GM03348 (cell line): Measurements from ENCODE around the gene DOCK11.
"Not testable (repeated sequence)": the region's sequence is repeated elsewhere in the genome, so short reads cannot be mapped to it uniquely, and the experiment has no call there.

Experiments
- DNase-seq: peaks from one replicate; pipeline ENCODE4 v3.0.0; 2012; ENCODE audit warnings: low spot score

DOCK11 gene

DNA sequence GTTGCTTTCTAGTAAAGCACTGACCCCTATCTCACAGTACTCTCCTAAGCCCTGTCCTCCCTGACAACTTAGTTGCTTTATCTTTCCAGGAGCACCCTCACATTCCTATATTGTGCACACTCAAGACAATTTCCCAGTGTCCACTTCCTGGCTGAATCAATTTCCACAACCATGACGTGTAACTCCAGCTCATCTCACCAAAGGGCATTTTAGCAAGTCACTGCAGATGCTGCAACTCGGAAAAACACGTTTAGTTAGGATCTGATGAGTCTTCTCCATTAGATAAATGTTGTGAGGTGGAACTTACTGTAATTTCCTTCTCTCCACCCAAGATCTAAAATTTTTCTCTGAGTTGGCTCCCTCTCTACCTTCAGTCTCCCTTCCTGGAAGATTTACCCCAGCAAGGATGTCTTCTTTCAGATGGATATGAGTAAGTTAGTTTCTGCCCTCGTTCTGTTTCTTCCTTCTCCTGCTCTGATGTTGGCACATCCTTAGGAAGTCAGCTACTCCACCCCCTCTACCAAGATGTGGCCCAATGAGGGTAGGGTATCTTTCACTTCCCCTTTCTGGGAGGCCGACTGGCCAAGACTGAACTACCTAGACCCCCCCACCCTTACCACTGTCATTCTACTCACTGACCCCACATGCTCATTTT, 203.0 kb downstream of the DOCK11 start:
- no peak for DNase-seq

GRCh38 chrX:118702741-118703140, 207.1 kb downstream of the DOCK11 start:
- no peak for DNase-seq

DNA sequence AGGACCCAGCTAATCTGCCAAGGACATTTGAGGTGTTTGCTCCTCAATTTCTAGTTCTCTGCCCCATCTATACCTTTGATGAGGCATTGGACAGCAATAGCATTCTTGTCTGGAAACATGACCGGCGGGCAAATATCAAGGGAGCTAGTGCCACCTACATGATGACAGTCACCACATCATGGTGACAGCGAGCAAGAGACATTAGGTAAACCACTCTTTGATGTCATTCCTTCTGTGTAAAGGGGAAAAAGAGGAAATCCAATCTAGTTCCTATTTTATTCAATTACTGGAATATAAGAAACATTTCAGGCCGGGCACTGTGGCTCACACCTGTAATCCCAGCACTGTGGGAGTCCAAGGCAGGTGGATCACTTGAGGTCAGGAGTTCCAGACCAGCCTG, 211.1 kb downstream of the DOCK11 start:
- DNase-seq, result no peak

DNA sequence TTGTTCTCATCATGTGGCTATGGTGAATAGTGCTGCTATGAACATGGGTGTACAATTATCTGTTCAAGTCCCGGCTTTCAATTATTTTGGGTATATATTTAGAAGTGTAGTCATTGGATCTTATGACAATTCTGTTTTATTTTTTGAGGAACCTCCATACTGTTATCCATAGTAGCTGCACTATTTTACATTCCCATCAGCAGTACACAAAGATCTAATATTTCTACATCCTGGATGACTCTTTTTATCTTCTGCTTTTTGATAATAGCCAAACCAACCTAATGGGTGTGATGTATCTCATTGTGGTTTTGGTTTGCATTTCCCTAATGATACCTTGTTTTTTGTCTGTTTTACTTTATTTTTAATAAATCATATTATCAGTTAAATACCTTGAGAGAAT, 218.9 kb downstream of the DOCK11 start:
- DNase-seq, result no peak

GRCh38 chrX:118715917-118716316, 220.3 kb downstream of the DOCK11 start:
- DNase-seq, result not testable (repeated sequence)

DNA sequence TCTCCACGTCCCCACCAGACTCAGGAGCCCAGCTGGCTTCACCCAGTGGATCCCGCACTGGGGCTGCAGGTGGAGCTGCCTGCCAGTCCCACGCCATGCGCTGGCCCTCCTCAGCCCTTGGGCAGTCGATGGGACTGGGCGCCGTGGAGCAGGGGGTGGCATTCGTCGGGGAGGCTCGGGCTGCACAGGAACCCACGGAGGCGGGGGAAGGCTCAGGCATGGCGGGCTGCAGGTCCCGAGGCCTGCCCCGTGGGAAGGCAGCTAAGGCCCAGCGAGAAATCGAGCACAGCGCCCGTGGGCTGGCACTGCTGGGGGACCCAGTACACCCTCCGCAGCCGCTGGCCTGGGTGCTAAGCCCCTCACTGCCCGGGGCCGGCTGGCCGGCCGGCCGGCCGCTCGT, 221.2 kb downstream of the DOCK11 start:
- DNase-seq, result not testable (repeated sequence)

DNA sequence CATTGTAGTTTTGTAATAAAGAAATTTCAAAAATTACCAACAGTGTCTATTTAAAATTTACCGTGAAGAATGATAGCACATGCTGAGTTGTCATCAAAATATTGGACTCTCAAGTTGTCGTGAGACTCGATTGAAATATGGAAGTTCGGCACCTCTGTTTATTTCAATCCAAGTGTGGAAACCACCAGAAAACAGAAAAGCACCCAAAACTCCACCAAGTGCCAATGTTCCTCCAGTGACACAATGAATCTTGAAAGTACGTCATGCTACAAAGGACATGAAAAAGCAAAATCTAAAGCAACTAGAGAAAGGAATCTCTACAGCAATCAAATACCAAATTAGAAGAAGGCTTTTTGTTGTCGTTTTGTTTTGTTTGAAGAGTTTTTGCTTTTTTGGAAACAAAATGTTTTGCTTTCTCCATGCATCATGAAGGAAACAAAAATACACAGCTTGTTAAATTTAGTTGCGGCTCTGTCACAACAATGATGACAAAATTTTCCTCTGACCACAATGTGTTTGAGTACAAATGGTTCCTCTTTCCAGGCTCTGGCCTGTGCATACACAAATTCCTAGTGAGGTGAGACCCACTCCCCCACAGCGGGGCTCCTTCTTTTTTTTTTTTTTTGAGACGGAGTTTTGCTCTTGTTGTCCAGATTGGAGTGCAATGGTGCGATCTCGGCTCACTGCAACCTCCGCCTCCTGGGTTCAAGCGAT, 222.2 kb downstream of the DOCK11 start:
- DNase-seq, result no peak

DNA sequence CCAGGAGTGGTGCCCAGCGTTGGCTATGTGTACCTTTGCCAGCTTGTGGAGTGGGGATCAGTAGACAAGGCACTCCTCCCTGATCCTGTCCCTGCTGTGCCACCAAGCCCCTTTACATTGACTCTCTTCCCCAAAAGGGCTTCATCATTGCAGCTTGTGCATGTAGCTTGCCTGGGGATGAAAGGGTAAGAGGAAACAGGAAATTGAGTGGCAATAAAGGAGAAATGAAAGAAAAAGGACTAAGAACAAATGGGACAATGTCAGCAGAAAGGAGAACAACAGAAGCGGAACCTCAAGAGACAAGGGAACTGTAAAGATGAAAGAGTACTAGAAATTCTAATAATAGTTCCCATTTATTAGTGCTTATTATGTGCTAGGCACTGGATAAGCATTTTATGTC, 223.1 kb downstream of the DOCK11 start:
- no peak for DNase-seq

DNA sequence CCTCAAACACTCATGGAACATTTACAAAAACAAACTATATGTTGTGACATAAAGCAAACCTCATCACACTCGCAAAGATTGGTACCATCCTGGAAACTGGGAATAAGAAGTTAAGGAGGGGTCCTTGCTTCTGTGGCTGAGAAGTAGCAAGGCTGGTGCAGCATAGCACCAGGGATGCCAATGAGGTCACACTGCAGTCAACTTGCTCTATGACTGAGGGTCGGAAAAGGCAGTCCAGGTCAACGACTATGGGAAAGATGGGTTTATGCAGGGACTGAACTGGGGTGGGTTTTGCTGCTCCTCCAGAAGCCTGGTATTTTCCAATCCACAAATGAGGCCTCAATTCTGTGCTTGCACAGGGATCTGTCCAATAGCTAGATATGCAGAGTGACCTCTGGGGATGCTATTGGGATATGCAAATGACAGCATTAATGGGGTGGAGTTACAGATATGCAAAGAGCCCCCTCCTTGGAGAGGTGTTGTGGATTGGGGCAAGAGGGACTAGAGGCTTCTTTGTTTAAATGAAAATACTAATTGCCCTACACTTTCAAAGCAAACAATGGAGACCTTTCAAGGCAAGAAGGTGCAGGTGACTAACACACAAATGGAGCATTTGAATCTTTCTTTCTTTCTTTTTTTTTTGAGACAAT, 224.6 kb downstream of the DOCK11 start:
- no peak for DNase-seq

DNA sequence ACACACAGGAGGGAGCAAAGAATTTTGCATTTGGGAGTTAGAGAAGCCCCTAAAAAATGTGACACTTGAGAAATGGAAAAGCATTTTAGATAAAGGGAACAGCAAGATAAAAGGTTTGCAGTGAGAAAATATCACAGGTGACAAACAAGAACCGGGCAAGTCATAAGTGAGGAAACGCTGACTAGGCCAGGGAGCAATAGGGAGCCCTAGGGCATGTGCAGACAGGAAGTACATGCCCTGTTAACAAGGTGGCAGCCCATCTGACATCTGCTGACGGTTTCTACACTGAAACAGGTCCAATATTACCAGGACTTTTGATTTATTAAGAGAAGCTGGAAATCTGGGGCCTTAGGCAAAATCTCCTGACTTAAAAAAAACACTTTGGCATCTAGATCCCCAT, 227.8 kb downstream of the DOCK11 start:
- no peak for DNase-seq

- no peak for DNase-seq
These were observed 228.8 kb downstream of the DOCK11 start for GRCh38 chrX:118724365-118724764.

DNA sequence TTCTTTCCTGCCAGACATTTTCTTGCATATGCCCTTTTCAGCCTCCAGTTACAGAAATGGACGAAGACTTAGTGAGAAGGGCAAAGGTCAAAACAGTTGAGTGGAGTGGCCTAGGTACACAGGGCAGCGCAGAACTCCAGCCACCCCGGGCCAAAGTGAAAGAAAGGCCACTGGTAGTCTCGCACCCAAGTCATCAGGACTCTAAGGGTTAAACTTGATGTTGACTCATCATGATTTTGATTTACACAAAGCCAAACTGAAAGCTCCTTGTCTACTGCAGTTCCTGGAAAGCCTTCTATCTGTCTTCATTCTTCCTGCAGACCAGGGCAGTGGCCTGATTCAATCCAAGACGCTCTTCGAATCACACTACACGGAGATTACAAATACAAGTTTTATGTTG, 229.2 kb downstream of the DOCK11 start:
- peak; percentile 11 for DNase-seq

DNA sequence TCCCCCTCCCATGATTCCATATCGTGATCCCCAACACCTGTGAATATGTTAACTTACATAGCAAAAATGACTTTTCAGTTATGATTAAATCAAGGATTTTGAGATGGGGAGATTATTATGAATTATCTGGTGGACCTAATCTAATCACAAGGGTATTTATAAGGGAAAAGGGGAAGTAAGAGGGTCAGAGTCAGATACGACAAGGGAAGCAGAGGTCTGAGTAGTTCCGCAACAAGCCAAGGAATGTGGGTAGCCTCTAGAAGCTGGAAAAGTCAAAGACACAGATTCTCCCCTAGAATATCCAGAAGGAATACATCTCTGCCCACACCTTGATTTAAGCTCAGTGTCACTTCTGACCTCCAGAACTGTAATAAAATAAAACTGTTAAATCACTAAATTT, 230.8 kb downstream of the DOCK11 start:
- no peak for DNase-seq

- peak; percentile 91 for DNase-seq
These were observed 231.5 kb downstream of the DOCK11 start, which contains the start of gene IL13RA1 for GRCh38 chrX:118726887-118727685. TSS of gene IL13RA1 (plus strand) at chrX:118727606. CDS start at chrX:118727639, 33 bp downstream.

- peak; percentile 40 for DNase-seq
These were observed 232.2 kb downstream of the DOCK11 start for GRCh38 chrX:118727686-118728339.

DNA sequence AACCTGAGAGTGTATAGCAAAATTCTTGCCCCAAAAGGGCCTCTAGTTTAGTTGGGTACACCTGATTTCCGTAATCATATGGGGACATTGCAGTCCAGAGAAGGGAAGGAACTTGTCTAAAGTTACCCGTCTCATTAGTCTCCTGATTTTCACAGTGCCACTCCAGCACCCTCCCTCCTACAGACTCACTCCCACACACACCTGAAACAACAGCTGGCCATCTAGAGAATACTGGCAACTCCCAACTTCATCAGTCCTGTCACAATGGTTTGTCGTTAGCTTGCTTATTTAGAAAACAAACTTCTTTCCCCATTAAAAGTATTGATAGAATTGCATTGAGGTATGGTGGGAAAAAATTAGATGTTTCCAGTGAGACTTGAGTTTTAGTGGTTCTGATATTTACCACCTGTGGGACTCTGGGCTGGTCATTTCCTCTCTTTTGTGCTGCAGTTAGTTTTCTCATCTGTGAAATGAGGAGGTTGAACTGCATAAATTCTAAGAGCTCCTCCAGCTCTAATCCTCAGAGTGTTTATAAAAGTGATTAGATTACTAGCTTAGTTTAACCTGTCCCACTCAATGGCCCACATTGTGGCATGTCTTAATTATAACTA, 233.5 kb downstream of the DOCK11 start:
- DNase-seq, result no peak

DNA sequence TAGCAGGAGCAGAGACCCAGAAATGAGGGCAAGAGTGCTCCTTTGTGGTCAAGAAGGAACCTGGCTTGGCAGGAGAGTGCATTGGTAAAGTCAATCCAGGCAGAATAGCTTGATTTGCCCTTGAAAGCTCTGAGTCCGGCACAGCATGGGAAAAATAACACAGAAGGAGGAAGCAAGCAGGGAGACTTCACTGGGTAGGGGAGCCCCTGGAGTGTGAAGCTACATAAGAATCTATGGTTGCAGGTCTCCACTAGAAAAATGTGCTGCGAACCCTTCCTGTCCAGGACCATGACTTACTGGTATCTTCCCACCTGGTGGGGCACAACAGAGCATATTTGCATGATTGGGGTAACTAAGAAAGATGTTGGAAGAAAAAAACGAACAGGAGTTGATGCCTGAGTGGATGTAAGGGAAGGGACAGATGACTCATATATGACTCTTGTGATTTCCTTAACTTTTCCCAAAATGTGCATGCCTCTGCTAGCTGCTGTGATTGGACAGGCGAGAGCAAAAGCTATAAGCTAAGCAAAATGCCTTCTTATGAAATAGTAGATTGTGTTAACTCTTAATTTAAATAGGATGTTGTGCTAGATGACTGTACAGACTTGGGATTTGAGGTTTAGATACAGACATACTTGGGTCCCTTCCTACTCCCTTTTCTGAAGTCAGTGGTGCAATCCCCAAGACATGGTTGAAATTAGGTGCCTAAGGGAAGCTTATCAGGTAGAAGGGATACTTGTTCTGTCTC, 235.1 kb downstream of the DOCK11 start:
- DNase-seq, result peak; percentile 46

GRCh38 chrX:118732551-118732950, 236.9 kb downstream of the DOCK11 start:
- DNase-seq, result not testable (repeated sequence)

- no peak for DNase-seq
These were observed 239.3 kb downstream of the DOCK11 start for GRCh38 chrX:118734909-118735308.
